Activated T-cell treated with anti-CD3 and anti-CD28 coated beads, Interleukin-2, amount 50 U/mL, for 4 hours (primary cell): ENCODE measurements around the gene FBXL13. TPM values are rescaled to one million over a fixed set of nuclear protein-coding genes. Genes with fewer than 3 reads are reported as not detected.

ENCODE experiments used
- ATAC-seq, 2 donors: fragments of 200-7000 bp; cut with Tn5 transposase; one replicate each; pipeline ENCODE4 v1.10.0; 2021
- DNase-seq: peaks from one replicate; pipeline ENCODE4 v3.0.0-alpha.2; 2020
- H3K27me3 Mint-ChIP-seq: one replicate; pipeline ENCODE4 v1.8.0; 2021; ENCODE audit warnings: low read depth, mixed read lengths
- H3K36me3 Mint-ChIP-seq: one replicate; pipeline ENCODE4 v1.8.0; 2022; ENCODE audit warnings: mixed read lengths; ENCODE audit not compliant: insufficient read depth
- H3K4me1 Mint-ChIP-seq: one replicate; pipeline ENCODE4 v1.8.0; 2021; ENCODE audit warnings: low read depth, mixed read lengths
- H3K4me3 Mint-ChIP-seq: one replicate; pipeline ENCODE4 v1.8.0; 2021; ENCODE audit warnings: mild to moderate bottlenecking, moderate library complexity, mixed read lengths
- H3K9me3 Mint-ChIP-seq: one replicate; pipeline ENCODE4 v1.8.0; 2021; ENCODE audit warnings: mixed read lengths
- total RNA-seq, 3 donors: library from RNA; stranded (reverse); gene quantifications; one replicate each; pipeline ENCODE4 v1.2.1, GENCODE V29; 2021

The FBXL13 gene
- total RNA-seq, 3 donors from 2014 or later = 0.84 to 1.1 (median 0.96) TPM

DNA sequence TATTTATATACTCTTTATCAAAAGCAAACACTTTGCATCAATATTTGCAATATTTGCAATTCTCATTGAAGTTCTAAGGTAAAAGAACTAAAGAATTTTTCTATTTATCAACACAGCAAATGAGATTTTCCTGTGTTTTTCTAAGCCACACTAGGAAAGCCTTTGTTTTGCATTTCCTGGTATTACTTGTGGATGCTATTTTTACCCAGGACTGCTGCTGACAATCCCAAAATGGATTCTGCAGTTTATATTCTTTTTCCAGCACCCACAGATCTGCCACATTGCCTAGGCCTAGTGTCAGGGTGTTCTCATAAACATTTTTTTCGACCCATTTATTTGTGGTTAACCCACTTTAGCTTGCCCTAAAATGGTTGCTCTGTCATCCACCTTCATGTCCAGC, 135.9 kb downstream of the FBXL13 start:
- no peaks in the 10 kb centered on the region for H3K9me3 Mint-ChIP-seq
- ATAC-seq (no peak), DNase-seq (no peak)
- no peaks in the 10 kb centered on the region for H3K4me1 Mint-ChIP-seq
- no peaks in the 10 kb centered on the region for H3K36me3 Mint-ChIP-seq
- no peaks in the 10 kb centered on the region for H3K27me3 Mint-ChIP-seq
- no peak overlapping the region for H3K4me3 Mint-ChIP-seq

DNA sequence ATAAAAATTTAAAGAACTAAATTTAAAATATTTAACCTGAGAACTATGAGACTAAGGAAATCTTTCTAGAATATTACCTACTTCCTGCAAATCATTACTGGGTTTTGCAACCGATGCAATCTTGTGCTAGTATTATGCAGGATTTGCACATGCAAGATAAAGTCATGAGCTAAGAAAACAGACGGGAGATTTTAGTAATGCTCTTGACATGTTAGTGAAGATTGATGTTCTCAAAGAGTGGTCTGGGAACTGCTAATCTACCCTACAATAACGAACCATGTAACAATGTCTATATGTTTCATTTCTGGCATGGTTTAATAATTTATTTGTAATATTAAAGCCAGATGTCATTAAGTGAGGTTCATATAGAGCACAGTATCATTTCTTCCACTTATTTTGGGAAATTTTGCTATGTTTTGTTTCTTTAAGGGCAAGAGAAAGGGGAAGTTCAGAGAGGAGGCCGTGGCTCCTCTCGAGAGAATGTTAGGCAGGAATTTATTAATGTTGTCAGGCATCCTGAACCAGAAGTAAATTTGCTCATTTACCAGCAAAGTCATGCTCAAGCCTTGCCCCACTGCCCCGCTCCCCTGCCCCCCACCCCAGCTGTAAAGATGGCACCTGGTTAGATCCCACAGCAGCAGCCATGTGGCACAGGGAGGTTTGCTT, 139.0 kb downstream of the FBXL13 start:
- Mint-ChIP-seq H3K36me3 (no peaks in the 10 kb centered on the region), H3K4me1 (no peaks in the 10 kb centered on the region), H3K27me3 (no peaks in the 10 kb centered on the region), H3K9me3 (no peaks in the 10 kb centered on the region), H3K4me3 (no peak overlapping the region)
- DNase-seq = no peak
- no peak for ATAC-seq

GRCh38 chr7:102934701-102935100, 139.9 kb downstream of the FBXL13 start:
- Mint-ChIP-seq H3K4me3 (no peak overlapping the region), H3K4me1 (no peaks in the 10 kb centered on the region), H3K9me3 (no peaks in the 10 kb centered on the region)

GRCh38 chr7:102934239-102934638, 140.4 kb downstream of the FBXL13 start:
- Mint-ChIP-seq H3K9me3 (no peaks in the 10 kb centered on the region), H3K4me1 (no peaks in the 10 kb centered on the region), H3K27me3 (no peaks in the 10 kb centered on the region), H3K36me3 (no peaks in the 10 kb centered on the region), H3K4me3 (no peak overlapping the region)
- ATAC-seq = no peak
- DNase-seq = no peak

More at GRCh38 chr7:102934701-102935100, 139.9 kb downstream of the FBXL13 start:
- DNase-seq = no peak
- no peak for ATAC-seq
- H3K27me3 Mint-ChIP-seq = no peaks in the 10 kb centered on the region
- H3K36me3 Mint-ChIP-seq = no peaks in the 10 kb centered on the region

GRCh38 chr7:102933763-102934162, 140.8 kb downstream of the FBXL13 start:
- Mint-ChIP-seq H3K4me1 (no peaks in the 10 kb centered on the region), H3K27me3 (no peaks in the 10 kb centered on the region), H3K9me3 (no peaks in the 10 kb centered on the region), H3K4me3 (no peak overlapping the region), H3K36me3 (no peaks in the 10 kb centered on the region)
- no peak for DNase-seq
- ATAC-seq = no peak

DNA sequence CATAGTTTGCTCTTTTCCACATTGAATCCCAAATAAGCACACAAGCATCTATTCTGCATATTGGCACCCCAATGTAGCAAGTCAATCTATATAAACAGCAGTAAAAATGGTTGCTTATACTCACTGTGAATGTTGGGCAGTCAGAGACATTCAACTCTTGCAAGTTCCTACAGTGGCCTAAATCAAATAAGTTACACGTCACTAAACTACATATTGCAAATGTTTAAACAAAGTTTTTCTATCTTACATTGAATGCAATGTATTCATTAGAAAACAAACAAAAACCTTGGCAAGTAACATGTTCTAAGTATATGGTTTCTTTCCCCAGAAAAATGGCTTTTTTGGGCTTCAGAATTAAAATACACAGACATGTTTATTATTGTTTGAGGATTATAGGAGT, 142.8 kb downstream of the FBXL13 start:
- Mint-ChIP-seq H3K27me3 (no peaks in the 10 kb centered on the region), H3K36me3 (no peaks in the 10 kb centered on the region), H3K4me1 (no peaks in the 10 kb centered on the region), H3K9me3 (no peaks in the 10 kb centered on the region), H3K4me3 (no peak overlapping the region)
- no peak for DNase-seq
- ATAC-seq = no peak

DNA sequence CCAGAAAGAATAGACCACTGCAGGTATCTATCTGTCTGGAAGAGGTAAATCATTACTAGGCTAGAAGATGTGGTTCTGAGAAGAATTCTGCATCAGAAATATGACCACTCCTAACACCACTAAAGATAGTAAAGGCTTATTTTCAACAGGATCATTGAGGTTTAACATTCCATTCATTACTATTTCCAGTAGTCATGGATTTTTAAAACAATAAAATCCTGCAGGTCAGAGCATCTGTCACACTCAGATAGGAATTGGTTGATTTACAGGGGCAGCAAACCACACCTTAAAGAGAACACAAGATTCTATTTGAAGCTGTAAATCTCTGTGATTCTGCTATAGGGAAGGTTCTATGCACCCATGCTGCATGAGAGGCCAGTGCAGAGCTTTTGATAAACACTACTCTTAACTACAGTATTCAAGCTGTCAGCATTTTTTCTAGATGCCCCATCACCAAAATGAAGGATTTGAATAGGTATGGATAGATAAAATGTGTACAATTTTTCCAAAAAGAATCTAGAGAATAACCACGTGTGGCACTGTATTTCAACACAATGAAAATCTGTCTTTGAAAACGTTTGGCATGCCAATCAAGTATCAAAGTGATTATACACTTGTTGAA, 147.2 kb downstream of the FBXL13 start:
- Mint-ChIP-seq H3K4me3 (no peak overlapping the region), H3K4me1 (no peaks in the 10 kb centered on the region), H3K27me3 (no peaks in the 10 kb centered on the region), H3K36me3 (no peaks in the 10 kb centered on the region), H3K9me3 (no peaks in the 10 kb centered on the region)
- no peak for ATAC-seq
- no peak for DNase-seq

- H3K4me3 Mint-ChIP-seq = no peak overlapping the region
- no peaks in the 10 kb centered on the region for H3K27me3 Mint-ChIP-seq
- H3K36me3 Mint-ChIP-seq = no peaks in the 10 kb centered on the region
- H3K4me1 Mint-ChIP-seq = no peaks in the 10 kb centered on the region
- DNase-seq (no peak), ATAC-seq (no peak)
- no peaks in the 10 kb centered on the region for H3K9me3 Mint-ChIP-seq
Measured at GRCh38 chr7:102926783-102927140, 147.8 kb downstream of the FBXL13 start.

- Mint-ChIP-seq H3K9me3 (no peaks in the 10 kb centered on the region), H3K27me3 (no peaks in the 10 kb centered on the region), H3K4me3 (no peak overlapping the region), H3K36me3 (no peaks in the 10 kb centered on the region), H3K4me1 (no peaks in the 10 kb centered on the region)
- ATAC-seq = no peak
- DNase-seq = no peak
Measured at GRCh38 chr7:102925976-102926782, 148.4 kb downstream of the FBXL13 start.

GRCh38 chr7:102918845-102919244, 155.8 kb downstream of the FBXL13 start:
- DNase-seq = no peak
- no peak overlapping the region for H3K4me3 Mint-ChIP-seq
- no peaks in the 10 kb centered on the region for H3K27me3 Mint-ChIP-seq
- H3K4me1 Mint-ChIP-seq = no peaks in the 10 kb centered on the region
- no peaks in the 10 kb centered on the region for H3K36me3 Mint-ChIP-seq
- no peak for ATAC-seq
- no peaks in the 10 kb centered on the region for H3K9me3 Mint-ChIP-seq

- DNase-seq (no peak), ATAC-seq (no peak)
- Mint-ChIP-seq H3K4me1 (no peaks in the 10 kb centered on the region), H3K27me3 (no peaks in the 10 kb centered on the region), H3K36me3 (no peaks in the 10 kb centered on the region), H3K4me3 (no peak overlapping the region), H3K9me3 (no peaks in the 10 kb centered on the region)
Measured at GRCh38 chr7:102917436-102918353, 156.9 kb downstream of the FBXL13 start.

DNA sequence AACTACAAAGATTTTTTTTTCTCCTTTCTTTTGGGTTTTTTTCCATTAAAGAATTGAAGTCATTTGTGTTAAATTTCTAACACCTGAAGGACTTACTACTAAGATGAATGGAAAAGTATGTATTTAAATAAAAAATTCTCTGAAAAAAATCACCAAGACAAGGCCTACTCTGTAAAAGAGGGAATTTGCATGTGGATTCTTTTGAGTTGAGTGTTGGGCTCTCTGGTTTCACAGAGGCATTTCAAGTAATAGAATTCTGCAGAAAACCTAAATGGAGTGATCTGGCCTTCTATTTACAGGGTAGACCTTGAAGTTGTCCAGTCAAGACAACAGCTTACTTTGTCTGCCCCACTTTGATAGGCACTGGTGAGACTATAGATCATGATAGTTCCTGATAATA, 157.7 kb downstream of the FBXL13 start:
- Mint-ChIP-seq H3K4me1 (no peaks in the 10 kb centered on the region), H3K9me3 (no peaks in the 10 kb centered on the region), H3K27me3 (no peaks in the 10 kb centered on the region), H3K36me3 (no peaks in the 10 kb centered on the region), H3K4me3 (no peak overlapping the region)
- DNase-seq (no peak), ATAC-seq (no peak)

GRCh38 chr7:102916426-102916825, 158.2 kb downstream of the FBXL13 start:
- DNase-seq (no peak), ATAC-seq (no peak)
- Mint-ChIP-seq H3K9me3 (no peaks in the 10 kb centered on the region), H3K4me3 (no peak overlapping the region), H3K4me1 (no peaks in the 10 kb centered on the region), H3K27me3 (no peaks in the 10 kb centered on the region), H3K36me3 (no peaks in the 10 kb centered on the region)

DNA sequence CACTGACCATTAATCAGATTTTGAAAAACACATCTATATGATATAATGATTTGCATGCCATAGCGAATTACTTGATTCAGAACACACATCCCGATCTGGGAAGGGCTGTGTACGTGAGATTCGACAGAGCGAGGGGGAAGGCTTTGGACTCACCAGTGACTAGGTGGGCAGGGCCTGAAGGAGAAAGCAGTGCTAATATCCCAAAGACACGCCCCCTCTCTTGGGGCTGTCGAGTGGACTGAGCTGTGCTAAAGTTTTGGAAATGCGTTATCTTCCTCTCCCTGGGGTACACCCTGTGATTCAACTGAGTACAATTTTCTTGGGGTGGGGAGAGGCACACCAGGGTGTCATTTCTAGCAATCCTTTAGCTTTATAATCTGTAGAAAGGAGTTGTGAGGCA, 160.0 kb downstream of the FBXL13 start:
- H3K4me3 Mint-ChIP-seq = no peak overlapping the region
- DNase-seq (no peak), ATAC-seq (no peak)
- peaks cover 3% of the 10 kb centered on the region for H3K36me3 Mint-ChIP-seq
- H3K27me3 Mint-ChIP-seq = peaks cover 4% of the 10 kb centered on the region
- no peaks in the 10 kb centered on the region for H3K4me1 Mint-ChIP-seq
- no peaks in the 10 kb centered on the region for H3K9me3 Mint-ChIP-seq
